Stomach (tissue), 9 donors: ENCODE results near the gene CAMTA2. TPM values are rescaled to one million over a fixed set of nuclear protein-coding genes. Genes with fewer than 3 reads are reported as not detected.

ENCODE experiments used
- DNase-seq, 2 donors: peaks; one replicate each; pipeline versions ENCODE4 v3.0.0 to v3.0.0-alpha.2; 2013 to 2019
- H3K27ac ChIP-seq, 5 donors: fragments of 200-600 bp in 4 of 5; sonication (generic) in 4 of 5; one replicate each; pipeline ENCODE4 v1.5.1; 2013 to 2019; ENCODE audit warnings: mild to moderate bottlenecking in 1 of 5, moderate library complexity in 1 of 5
- H3K27me3 ChIP-seq, 3 donors: fragments of 200-600 bp; sonication (generic); one replicate each; pipeline ENCODE4 v1.5.1; 2017 to 2019; ENCODE audit warnings: mixed run types in 1 of 3
- H3K36me3 ChIP-seq, 4 donors: fragments of 200-600 bp; sonication (generic); 1 replicate in 3 of 4; 2 replicates in 1 of 4; pipeline ENCODE4 v1.5.1; 2016 to 2019
- H3K4me1 ChIP-seq, 4 donors: fragments of 200-600 bp; sonication (generic); one replicate each; pipeline ENCODE4 v1.5.1; 2016 to 2019
- H3K4me3 ChIP-seq, 4 donors: fragments of 200-600 bp; sonication (generic) in 3 of 4; one replicate each; pipeline ENCODE4 v1.5.1; 2016 to 2019; ENCODE audit warnings: mild to moderate bottlenecking in 1 of 4
- H3K9me3 ChIP-seq, 4 donors: fragments of 200-600 bp; sonication (generic); one replicate each; pipeline ENCODE4 v1.5.1; 2016 to 2019
- CTCF ChIP-seq, 7 experiments: fragments of 450-650 bp in 4 of 7; fragments of 200-600 bp in 3 of 7; sonication (generic) in 3 of 7; IDR thresholded peaks; one replicate each; pipeline ENCODE4 v1.5.1; 2016 to 2019; ENCODE audit warnings: antibody characterized with exemption in 7 of 7, control low read depth in 2 of 7, mild to moderate bottlenecking in 1 of 7
- EP300 ChIP-seq: sonication (generic); formaldehyde crosslinking; IDR thresholded peaks from one replicate; pipeline ENCODE4 v1.6.1; 2017; ENCODE audit warnings: antibody characterized with exemption
- POLR2A ChIP-seq, 4 donors: fragments of 450-650 bp; IDR thresholded peaks; one replicate each; pipeline ENCODE4 v1.6.1; 2016; ENCODE audit warnings: antibody characterized with exemption in 4 of 4, control low read depth in 2 of 4, mild to moderate bottlenecking in 1 of 4, moderate library complexity in 1 of 4
- POLR2AphosphoS5 ChIP-seq, 3 donors: sonication (generic); formaldehyde crosslinking; IDR thresholded peaks; one replicate each; pipeline ENCODE4 v1.6.1; 2016; ENCODE audit warnings: antibody characterized with exemption in 3 of 3
- WGBS, 5 donors: extraction: QIAGEN DNeasy Blood & Tissue Kit in 3 of 5; methylation state at CpG; one replicate each; pipeline versions ENCODE4 v1.1.5 to v1.1.7; 2013 to 2018; 5-methylcytosine and 5-hydroxymethylcytosine counted together
- intact Hi-C: fragments of 100-400 bp; cut with DNase I; formaldehyde crosslinking; loops from one replicate; pipeline ENCODE4 v1.15.1; 2023; ENCODE audit warnings: low total_unique reads
- polyA plus RNA-seq, 3 donors: library from polyadenylated mRNA; stranded (reverse); fragments of 200-250 nt; gene quantifications; one replicate each; pipeline ENCODE4 v1.2.3, GENCODE V29; 2013
- total RNA-seq, 5 donors: library from RNA; depleted of rRNA; stranded (reverse); fragments of >200 nt; gene quantifications; one replicate each; pipeline versions ENCODE4 v1.1.0 to v1.2.3, GENCODE V29; 2014 to 2016
- donor health status: healthy with polysubstance abuse.
- donor health status: Bipolar disorder and iron deficiency.
- donor health status: healthy.

The CAMTA2 gene
- total and polyA plus RNA-seq, 8 donors: 8.1 to 202 (median 54.6) TPM

- Histone ChIP-seq H3K4me1 (peaks cover 28 to 64% (median 37%) of the 10 kb centered on the region in 4 donors), H3K27ac (peak overlapping the region in 4 of 5 donors; percentile 93 to 97 (median 94)), H3K9me3 (no peaks in the 10 kb centered on the region), H3K4me3 (no peak overlapping the region), H3K27me3 (no peaks in the 10 kb centered on the region), H3K36me3 (peaks cover 32 to 64% (median 62%) of the 10 kb centered on the region in 4 donors)
- no peak for DNase-seq
- WGBS, 5 donors: 93 to 97% (median 93%) methylated on average over 8 of the region's 8 CpGs
- TF ChIP-seq CTCF (IDR thresholded peaks at IDR 0.05) (no peak), POLR2AphosphoS5 (IDR thresholded peaks at IDR 0.05) (no peak), EP300 (no peak), POLR2A (IDR thresholded peaks at IDR 0.05) (no peak)
- intact Hi-C loops: loop anchor here (10.0 kb wide), 2 partner anchors 65 to 95 kb away; partner anchors contain the start of gene CHRNE
Measured at GRCh38 chr17:4970273-4970672, 17.2 kb downstream of the CAMTA2 start.

GRCh38 chr17:4969551-4970173 is 17.8 kb downstream of the CAMTA2 start:
- no peak for TF ChIP-seq EP300
- TF ChIP-seq POLR2AphosphoS5 (IDR thresholded peaks at IDR 0.05): no peak
- no peak for TF ChIP-seq POLR2A (IDR thresholded peaks at IDR 0.05)
- no peak for TF ChIP-seq CTCF (IDR thresholded peaks at IDR 0.05)
- Histone ChIP-seq H3K4me1 (peaks cover 28 to 65% (median 39%) of the 10 kb centered on the region in 4 donors), H3K4me3 (peak overlapping the region in 1 of 4 donors; percentile 64), H3K36me3 (peaks cover 32 to 58% (median 56%) of the 10 kb centered on the region in 4 donors), H3K27ac (peak overlapping the region; percentile 3 to 97 (median 93)), H3K9me3 (no peaks in the 10 kb centered on the region), H3K27me3 (no peaks in the 10 kb centered on the region)
- DNase-seq: no peak
- 73 to 84% (median 77%) methylated on average over 14 to 16 of the region's 16 CpGs for WGBS, 5 donors
- intact Hi-C loops: loop anchor here (10.0 kb wide), 2 partner anchors 65 to 95 kb away; partner anchors contain the start of gene CHRNE

GRCh38 chr17:4969047-4969550 is 18.4 kb downstream of the CAMTA2 start:
- no peak for DNase-seq
- TF ChIP-seq POLR2AphosphoS5 (IDR thresholded peaks at IDR 0.05) (peak; percentile 9 to 54 (median 18)), CTCF (IDR thresholded peaks at IDR 0.05) (no peak)
- Histone ChIP-seq H3K4me1 (peaks cover 28 to 60% (median 39%) of the 10 kb centered on the region in 4 donors), H3K36me3 (peaks cover 30 to 53% (median 50%) of the 10 kb centered on the region in 4 donors), H3K27me3 (no peaks in the 10 kb centered on the region), H3K27ac (peak overlapping the region; percentile 93 to 97 (median 94)), H3K4me3 (peak overlapping the region; percentile 64 to 74 (median 66)), H3K9me3 (no peaks in the 10 kb centered on the region)
- intact Hi-C loops: no loop called here
- WGBS, 5 donors: 59 to 77% (median 71%) methylated on average over 15 of the region's 15 CpGs

GRCh38 chr17:4968486-4969046 is 18.9 kb downstream of the CAMTA2 start:
- Histone ChIP-seq H3K4me3 (peak overlapping the region; percentile 64 to 74 (median 66)), H3K36me3 (peaks cover 25 to 47% (median 45%) of the 10 kb centered on the region in 4 donors), H3K27ac (peak overlapping the region; percentile 93 to 97 (median 94)), H3K9me3 (no peaks in the 10 kb centered on the region), H3K27me3 (no peaks in the 10 kb centered on the region), H3K4me1 (peaks cover 28 to 55% (median 39%) of the 10 kb centered on the region in 4 donors)
- intact Hi-C loops: no loop called here
- DNase-seq: peak in 1 of 2 donors; percentile 54
- no peak for TF ChIP-seq CTCF (IDR thresholded peaks at IDR 0.05)
- TF ChIP-seq EP300: no peak
- TF ChIP-seq POLR2A (IDR thresholded peaks at IDR 0.05): no peak
- TF ChIP-seq POLR2AphosphoS5 (IDR thresholded peaks at IDR 0.05): no peak
- WGBS, 5 donors: 21 to 30% (median 27%) methylated on average over 22 to 23 of the region's 23 CpGs
